ENCODE results near the gene PRMT7.
A peak's percentile ranks its signal among the peaks of the same experiment; 100 is the strongest.

Gene PRMT7

GRCh38 chr16:68309799-68310198 lies 1.0 kb upstream of the PRMT7 start:
- DNase-seq: no peak

GRCh38 chr16:68310437-68310773 lies 414 bp upstream of the PRMT7 start:
- DNase-seq: no peak

GRCh38 chr16:68313116-68313515 lies 2.3 kb downstream of the PRMT7 start:
- DNase-seq: no peak

- DNase-seq: peak; percentile 68
These were observed 8.5 kb downstream of the PRMT7 start for GRCh38 chr16:68319185-68319908.

GRCh38 chr16:68324336-68324735 lies 13.5 kb downstream of the PRMT7 start:
- DNase-seq: no peak

GRCh38 chr16:68324780-68325357 lies 14.1 kb downstream of the PRMT7 start:
- DNase-seq: no peak

- peak; percentile 81 for DNase-seq
These were observed 17.5 kb downstream of the PRMT7 start for GRCh38 chr16:68328151-68328859.

- DNase-seq: no peak
These were observed 18.1 kb downstream of the PRMT7 start for GRCh38 chr16:68328860-68329390.

- no peak for DNase-seq
These were observed 21.1 kb downstream of the PRMT7 start for GRCh38 chr16:68331879-68332410.

GRCh38 chr16:68332411-68333121 lies 21.7 kb downstream of the PRMT7 start:
- no peak for DNase-seq

GRCh38 chr16:68335175-68335574 lies 24.4 kb downstream of the PRMT7 start:
- DNase-seq: no peak

GRCh38 chr16:68338326-68339119 lies 27.7 kb downstream of the PRMT7 start:
- no peak for DNase-seq

GRCh38 chr16:68339214-68339613 lies 28.4 kb downstream of the PRMT7 start:
- no peak for DNase-seq

GRCh38 chr16:68342620-68343019 lies 31.8 kb downstream of the PRMT7 start:
- DNase-seq: no peak

GRCh38 chr16:68343137-68343536 lies 32.3 kb downstream of the PRMT7 start:
- no peak for DNase-seq

- no peak for DNase-seq
These were observed 33.4 kb downstream of the PRMT7 start for GRCh38 chr16:68344252-68344651.

- no peak for DNase-seq
These were observed 34.6 kb downstream of the PRMT7 start for GRCh38 chr16:68345351-68345810.

- DNase-seq: no peak
These were observed 35.3 kb downstream of the PRMT7 start for GRCh38 chr16:68345958-68346635.

GRCh38 chr16:68346892-68347480 lies 36.2 kb downstream of the PRMT7 start:
- DNase-seq: no peak

- DNase-seq: no peak
These were observed 36.8 kb downstream of the PRMT7 start for GRCh38 chr16:68347605-68348004.

Measured in stimulated activated CD4-positive, alpha-beta T cell treated with anti-CD3 and anti-CD28 coated beads, Interleukin-1b, Interleukin-23, amount 100 ng/mL, for 48 hours (primary cell).